ENCODE measurements around the gene TMEM129.
A peak's percentile ranks its signal among the peaks of the same experiment; 100 is the strongest.

The TMEM129 gene

GRCh38 chr4:1714303-1715001 lies 6.7 kb downstream of the TMEM129 start:
- Histone ChIP-seq H3K27me3 (ENCODE audit: control insufficient read depth in 1 of 2, insufficient read depth in 2 of 2, low read length in 2 of 2) (no peaks in the 10 kb centered on the region), H3K27ac (ENCODE audit: low read depth, low read length) (no peak overlapping the region), H3K4me3 (ENCODE audit: low read depth in 1 of 2, low read length in 2 of 2) (no peak overlapping the region), H3K9me3 (ENCODE audit: control insufficient read depth in 1 of 2, low read length in 2 of 2) (no peaks in the 10 kb centered on the region), H3K9ac (ENCODE audit: low read depth in 1 of 2, low read length in 2 of 2) (peak overlapping the region; percentile 0 to 43), H3K36me3 (ENCODE audit: control insufficient read depth in 1 of 2, insufficient read depth in 2 of 2, low read length in 2 of 2) (peaks cover 5 to 33% of the 10 kb centered on the region in 2 donors), H3K4me1 (ENCODE audit: control insufficient read depth in 1 of 2, insufficient read depth in 2 of 2, low read length in 2 of 2) (peaks cover 12 to 73% of the 10 kb centered on the region in 2 donors)

- Histone ChIP-seq H3K9me3 (ENCODE audit: control insufficient read depth in 1 of 2, low read length in 2 of 2) (no peaks in the 10 kb centered on the region), H3K4me3 (ENCODE audit: low read depth in 1 of 2, low read length in 2 of 2) (peak overlapping the region; percentile 97 to 99), H3K27ac (ENCODE audit: low read depth, low read length) (peak overlapping the region; percentile 99), H3K27me3 (ENCODE audit: control insufficient read depth in 1 of 2, insufficient read depth in 2 of 2, low read length in 2 of 2) (no peaks in the 10 kb centered on the region), H3K4me1 (ENCODE audit: control insufficient read depth in 1 of 2, insufficient read depth in 2 of 2, low read length in 2 of 2) (peaks cover 4 to 61% of the 10 kb centered on the region in 2 donors), H3K9ac (ENCODE audit: low read depth in 1 of 2, low read length in 2 of 2) (peak overlapping the region; percentile 78 to 98), H3K36me3 (ENCODE audit: control insufficient read depth in 1 of 2, insufficient read depth in 2 of 2, low read length in 2 of 2) (peaks cover 5 to 28% of the 10 kb centered on the region in 2 donors)
Observed at GRCh38 chr4:1713003-1713851, 7.9 kb downstream of the TMEM129 start.

GRCh38 chr4:1712216-1713002 lies 8.7 kb downstream of the TMEM129 start, which contains the start of gene SLBP:
Gene SLBP (minus strand): TSS chr4:1712319. CDS start chr4:1712188, 131 bp downstream.
- Histone ChIP-seq H3K4me3 (ENCODE audit: low read depth in 1 of 2, low read length in 2 of 2) (peak within 1 kb of the TSS; percentile 97 to 99), H3K27ac (ENCODE audit: low read depth, low read length) (peak within 1 kb of the TSS; percentile 99), H3K27me3 (ENCODE audit: control insufficient read depth in 1 of 2, insufficient read depth in 2 of 2, low read length in 2 of 2) (no peaks in the 10 kb centered on the region), H3K9me3 (ENCODE audit: control insufficient read depth in 1 of 2, low read length in 2 of 2) (no peaks in the 10 kb centered on the region), H3K36me3 (ENCODE audit: control insufficient read depth in 1 of 2, insufficient read depth in 2 of 2, low read length in 2 of 2) (peaks cover 5 to 20% of the 10 kb centered on the region in 2 donors), H3K9ac (ENCODE audit: low read depth in 1 of 2, low read length in 2 of 2) (peak within 1 kb of the TSS; percentile 87 to 98), H3K4me1 (ENCODE audit: control insufficient read depth in 1 of 2, insufficient read depth in 2 of 2, low read length in 2 of 2) (peaks cover 4 to 53% of the 10 kb centered on the region in 2 donors)

GRCh38 chr4:1711571-1712215 lies 9.4 kb downstream of the TMEM129 start:
- no peaks in the 10 kb centered on the region for H3K9me3 ChIP-seq (ENCODE audit: control insufficient read depth in 1 of 2, low read length in 2 of 2)
- peak overlapping the region; percentile 97 to 99 for H3K4me3 ChIP-seq (ENCODE audit: low read depth in 1 of 2, low read length in 2 of 2)
- peak overlapping the region; percentile 99 for H3K27ac ChIP-seq (ENCODE audit: low read depth, low read length)
- H3K36me3 ChIP-seq (ENCODE audit: control insufficient read depth in 1 of 2, insufficient read depth in 2 of 2, low read length in 2 of 2): peaks cover 3 to 13% of the 10 kb centered on the region in 2 donors
- H3K27me3 ChIP-seq (ENCODE audit: control insufficient read depth in 1 of 2, insufficient read depth in 2 of 2, low read length in 2 of 2): no peaks in the 10 kb centered on the region
- peaks cover 4 to 47% of the 10 kb centered on the region in 2 donors for H3K4me1 ChIP-seq (ENCODE audit: control insufficient read depth in 1 of 2, insufficient read depth in 2 of 2, low read length in 2 of 2)
- peak overlapping the region; percentile 87 to 98 for H3K9ac ChIP-seq (ENCODE audit: low read depth in 1 of 2, low read length in 2 of 2)

- Histone ChIP-seq H3K36me3 (ENCODE audit: control insufficient read depth in 1 of 2, insufficient read depth in 2 of 2, low read length in 2 of 2) (peaks cover 0 to 13% of the 10 kb centered on the region in 2 donors), H3K27me3 (ENCODE audit: control insufficient read depth in 1 of 2, insufficient read depth in 2 of 2, low read length in 2 of 2) (no peaks in the 10 kb centered on the region), H3K9ac (ENCODE audit: low read depth in 1 of 2, low read length in 2 of 2) (peak overlapping the region; percentile 87 to 98), H3K4me1 (ENCODE audit: control insufficient read depth in 1 of 2, insufficient read depth in 2 of 2, low read length in 2 of 2) (peaks cover 4 to 46% of the 10 kb centered on the region in 2 donors), H3K4me3 (ENCODE audit: low read depth in 1 of 2, low read length in 2 of 2) (peak overlapping the region; percentile 97 to 99), H3K27ac (ENCODE audit: low read depth, low read length) (peak overlapping the region; percentile 99), H3K9me3 (ENCODE audit: control insufficient read depth in 1 of 2, low read length in 2 of 2) (no peaks in the 10 kb centered on the region)
Observed at GRCh38 chr4:1711055-1711570, 10.0 kb downstream of the TMEM129 start.

- Histone ChIP-seq H3K27me3 (ENCODE audit: control insufficient read depth in 1 of 2, insufficient read depth in 2 of 2, low read length in 2 of 2) (no peaks in the 10 kb centered on the region), H3K4me3 (ENCODE audit: low read depth in 1 of 2, low read length in 2 of 2) (no peak overlapping the region), H3K9ac (ENCODE audit: low read depth in 1 of 2, low read length in 2 of 2) (no peak overlapping the region), H3K36me3 (ENCODE audit: control insufficient read depth in 1 of 2, insufficient read depth in 2 of 2, low read length in 2 of 2) (peaks cover 8 to 18% of the 10 kb centered on the region in 2 donors), H3K27ac (ENCODE audit: low read depth, low read length) (no peak overlapping the region), H3K4me1 (ENCODE audit: control insufficient read depth in 1 of 2, insufficient read depth in 2 of 2, low read length in 2 of 2) (peaks cover 4 to 24% of the 10 kb centered on the region in 2 donors), H3K9me3 (ENCODE audit: control insufficient read depth in 1 of 2, low read length in 2 of 2) (no peaks in the 10 kb centered on the region)
Observed at GRCh38 chr4:1708581-1708980, 12.5 kb downstream of the TMEM129 start.

- no peak overlapping the region for H3K9ac ChIP-seq (ENCODE audit: low read depth in 1 of 2, low read length in 2 of 2)
- no peak overlapping the region for H3K4me3 ChIP-seq (ENCODE audit: low read depth in 1 of 2, low read length in 2 of 2)
- peaks cover 4 to 15% of the 10 kb centered on the region in 2 donors for H3K4me1 ChIP-seq (ENCODE audit: control insufficient read depth in 1 of 2, insufficient read depth in 2 of 2, low read length in 2 of 2)
- no peak overlapping the region for H3K27ac ChIP-seq (ENCODE audit: low read depth, low read length)
- H3K9me3 ChIP-seq (ENCODE audit: control insufficient read depth in 1 of 2, low read length in 2 of 2): no peaks in the 10 kb centered on the region
- H3K36me3 ChIP-seq (ENCODE audit: control insufficient read depth in 1 of 2, insufficient read depth in 2 of 2, low read length in 2 of 2): peaks cover 11 to 35% of the 10 kb centered on the region in 2 donors
- no peaks in the 10 kb centered on the region for H3K27me3 ChIP-seq (ENCODE audit: control insufficient read depth in 1 of 2, insufficient read depth in 2 of 2, low read length in 2 of 2)
Observed at GRCh38 chr4:1706358-1706757, 14.8 kb downstream of the TMEM129 start.

GRCh38 chr4:1705732-1706131 lies 15.4 kb downstream of the TMEM129 start:
- Histone ChIP-seq H3K27ac (ENCODE audit: low read depth, low read length) (no peak overlapping the region), H3K4me3 (ENCODE audit: low read depth in 1 of 2, low read length in 2 of 2) (no peak overlapping the region), H3K9ac (ENCODE audit: low read depth in 1 of 2, low read length in 2 of 2) (no peak overlapping the region), H3K36me3 (ENCODE audit: control insufficient read depth in 1 of 2, insufficient read depth in 2 of 2, low read length in 2 of 2) (peaks cover 11 to 41% of the 10 kb centered on the region in 2 donors), H3K9me3 (ENCODE audit: control insufficient read depth in 1 of 2, low read length in 2 of 2) (no peaks in the 10 kb centered on the region), H3K27me3 (ENCODE audit: control insufficient read depth in 1 of 2, insufficient read depth in 2 of 2, low read length in 2 of 2) (no peaks in the 10 kb centered on the region), H3K4me1 (ENCODE audit: control insufficient read depth in 1 of 2, insufficient read depth in 2 of 2, low read length in 2 of 2) (peaks cover 4 to 9% of the 10 kb centered on the region in 2 donors)

GRCh38 chr4:1703867-1704266 lies 17.3 kb downstream of the TMEM129 start:
- no peaks in the 10 kb centered on the region for H3K27me3 ChIP-seq (ENCODE audit: control insufficient read depth in 1 of 2, insufficient read depth in 2 of 2, low read length in 2 of 2)
- no peak overlapping the region for H3K9ac ChIP-seq (ENCODE audit: low read depth in 1 of 2, low read length in 2 of 2)
- H3K4me3 ChIP-seq (ENCODE audit: low read depth in 1 of 2, low read length in 2 of 2): no peak overlapping the region
- peaks cover 19 to 54% of the 10 kb centered on the region in 2 donors for H3K36me3 ChIP-seq (ENCODE audit: control insufficient read depth in 1 of 2, insufficient read depth in 2 of 2, low read length in 2 of 2)
- H3K27ac ChIP-seq (ENCODE audit: low read depth, low read length): no peak overlapping the region
- no peaks in the 10 kb centered on the region for H3K4me1 ChIP-seq (ENCODE audit: control insufficient read depth in 1 of 2, insufficient read depth in 2 of 2, low read length in 2 of 2)
- H3K9me3 ChIP-seq (ENCODE audit: control insufficient read depth in 1 of 2, low read length in 2 of 2): no peaks in the 10 kb centered on the region

Measured in duodenal mucosa (tissue), 2 donors.